HepG2 (cell line): Measurements from ENCODE around the gene SMIM38. TPM values are rescaled to one million over a fixed set of nuclear protein-coding genes. Genes with fewer than 3 reads are reported as not detected.

Experiments
- ATAC-seq: fragments of 200-7000 bp; cut with Tn5 transposase; 3 replicates; pipeline ENCODE4 v1.9.1; 2020; ENCODE audit warnings: mild to moderate bottlenecking, moderate library complexity
- BruUV-seq: library from RNA; stranded (reverse); fragments of 400-500 nt; replicated peaks from 2 replicates; lab custom pipeline; 2021; lab: Mats Ljungman, UMichigan
- CTCF ChIA-PET: fragments of 300-600 bp; formaldehyde crosslinking; extraction: SDS; loops from one replicate; lab custom pipeline; 2021; ENCODE audit warnings: low total read pairs, inconsistent platforms, low intra/inter-chr PET ratio; lab: Yijun Ruan, JAX
- POLR2A ChIA-PET: fragments of 350-600 bp; sonication (Branson Sonifier 250); formaldehyde crosslinking; loops from one replicate; lab custom pipeline; 2020; ENCODE audit warnings: antibody characterized with exemption, inconsistent platforms; lab: Yijun Ruan, JAX
- DNase-seq: peaks from one replicate; pipeline ENCODE4 v3.0.0-alpha.2; 2015; ENCODE audit warnings: low spot score
- FAIRE-seq: peaks from 3 replicates; lab custom pipeline; 2011; peaks lifted over from hg19 to GRCh38; lab: Jason Lieb, UNC
- H2AFZ ChIP-seq: one replicate; pipeline ENCODE4 v1.6.1; 2011; ENCODE audit warnings: low read length, inconsistent platforms
- H3K27ac ChIP-seq: fragments of 300-600 bp; 3 replicates; pipeline ENCODE4 v1.8.0; 2011; ENCODE audit warnings: mixed run types, mild to moderate bottlenecking, mixed read lengths, low read length, inconsistent platforms; ENCODE audit not compliant: insufficient read depth; ENCODE audit errors: extremely low read length
- H3K27me3 ChIP-seq, 2 experiments: fragments of 200-600 bp in 1 of 2; 2 replicates in 1 of 2; 3 replicates in 1 of 2; pipeline versions ENCODE4 v1.6.0 to v1.8.0; 2011; ENCODE audit warnings: low read length in 2 of 2, mild to moderate bottlenecking in 2 of 2, moderate library complexity in 2 of 2, inconsistent platforms in 1 of 2; ENCODE audit not compliant: insufficient read depth in 2 of 2, control insufficient read depth in 1 of 2
- H3K36me3 ChIP-seq, 2 experiments: fragments of 200-600 bp in 1 of 2; replicated peaks in 1 of 2; 2 replicates in 1 of 2; 3 replicates in 1 of 2; pipeline versions ENCODE4 v1.5.1 to v1.8.0; 2011; ENCODE audit warnings: low read length in 2 of 2, inconsistent platforms in 1 of 2; ENCODE audit not compliant: insufficient read depth in 2 of 2, control insufficient read depth in 1 of 2
- H3K4me1 ChIP-seq: 2 replicates; pipeline ENCODE4 v1.5.1; 2012; ENCODE audit warnings: low read length, inconsistent platforms; ENCODE audit not compliant: insufficient read depth
- H3K4me2 ChIP-seq: 2 replicates; pipeline ENCODE4 v1.6.0; 2011; ENCODE audit warnings: low read depth, low read length, inconsistent platforms
- H3K4me3 ChIP-seq, 3 experiments: fragments of 200-600 bp in 1 of 3; sonication (generic), shearing (Covaris generic) in 1 of 3; replicated peaks in 1 of 3; 2 replicates each; pipeline ENCODE4 v1.5.1; 2011 to 2016; ENCODE audit warnings: low read length in 3 of 3, inconsistent platforms in 2 of 3, low read depth in 2 of 3, mild to moderate bottlenecking in 2 of 3, control low read depth in 1 of 3, mixed read lengths in 1 of 3; ENCODE audit not compliant: insufficient read depth in 1 of 3
- H3K79me2 ChIP-seq: one replicate; pipeline ENCODE4 v1.6.1; 2011; ENCODE audit warnings: low read length, inconsistent platforms; ENCODE audit not compliant: insufficient read depth
- H3K9ac ChIP-seq: 2 replicates; pipeline ENCODE4 v1.6.0; 2011; ENCODE audit warnings: mild to moderate bottlenecking, low read depth, low read length, inconsistent platforms; ENCODE audit not compliant: insufficient read depth
- H3K9me3 ChIP-seq: 2 replicates; pipeline ENCODE4 v1.5.1; 2012; ENCODE audit warnings: mild to moderate bottlenecking, low read length
- H4K20me1 ChIP-seq: 2 replicates; pipeline ENCODE4 v1.6.0; 2011; ENCODE audit warnings: inconsistent platforms, mild to moderate bottlenecking, low read length, moderate library complexity; ENCODE audit not compliant: insufficient read depth
- BRD4 ChIP-seq: sonication (generic); formaldehyde crosslinking; IDR thresholded peaks from 2 replicates; pipeline ENCODE4 v1.4.0; 2020; ENCODE audit warnings: missing genetic modification reagents
- CHD2 ChIP-seq: IDR thresholded peaks from 2 replicates; pipeline ENCODE4 v1.6.1; 2011; ENCODE audit warnings: low read depth, low read length, improper control_type of control experiment
- FLYWCH1 ChIP-seq: sonication (generic); formaldehyde crosslinking; IDR thresholded peaks from 2 replicates; pipeline ENCODE4 v1.8.1; 2023; ENCODE audit warnings: mild to moderate bottlenecking, missing genetic modification reagents
- FOSL2 ChIP-seq: sonication (generic); formaldehyde crosslinking; IDR thresholded peaks from 2 replicates; pipeline ENCODE4 v1.4.0; 2020; ENCODE audit warnings: missing genetic modification reagents
- FOXK2 ChIP-seq: fragments of 450-650 bp; IDR thresholded peaks from 2 replicates; pipeline ENCODE4 v1.6.1; 2016
- FOXM1 ChIP-seq: sonication (generic); formaldehyde crosslinking; IDR thresholded peaks from 2 replicates; pipeline ENCODE4 v1.5.0; 2020; ENCODE audit warnings: missing genetic modification reagents
- KDM5B ChIP-seq: sonication (generic); formaldehyde crosslinking; IDR thresholded peaks from 2 replicates; pipeline ENCODE4 v1.4.0; 2020; ENCODE audit warnings: missing genetic modification reagents, mild to moderate bottlenecking, borderline replicate concordance
- LCORL ChIP-seq, 2 experiments: fragments of 450-650 bp in 1 of 2; sonication (generic) in 1 of 2; formaldehyde crosslinking in 1 of 2; IDR thresholded peaks; 2 replicates each; pipeline versions ENCODE4 v1.5.0 to v1.6.1; 2017 to 2020; ENCODE audit warnings: antibody characterized with exemption in 1 of 2, missing genetic modification reagents in 1 of 2
- SAP130 ChIP-seq: IDR thresholded peaks from 2 replicates; pipeline ENCODE4 v1.6.1; 2016; ENCODE audit warnings: low read depth
- TCF7L2 ChIP-seq: IDR thresholded peaks from 2 replicates; pipeline ENCODE4 v1.6.1; 2011; ENCODE audit warnings: mild to moderate bottlenecking, low read depth, low read length, moderate library complexity
- THAP11 ChIP-seq: IDR thresholded peaks from 2 replicates; pipeline ENCODE4 v1.6.1; 2016; ENCODE audit warnings: missing biosample characterization, missing genetic modification reagents
- TMF1 ChIP-seq: sonication (generic); formaldehyde crosslinking; IDR thresholded peaks from 2 replicates; pipeline ENCODE4 v1.8.1; 2022; ENCODE audit warnings: low read depth, missing genetic modification reagents
- ZKSCAN5 ChIP-seq: sonication (generic); formaldehyde crosslinking; IDR thresholded peaks from 2 replicates; pipeline ENCODE4 v1.5.1; 2020; ENCODE audit warnings: mild to moderate bottlenecking, missing genetic modification reagents
- ZNF350 ChIP-seq: sonication (generic); formaldehyde crosslinking; IDR thresholded peaks from 2 replicates; pipeline ENCODE4 v1.4.0; 2020; ENCODE audit warnings: mild to moderate bottlenecking, low read depth, missing genetic modification reagents, borderline replicate concordance
- ZNF558 ChIP-seq: sonication (generic); formaldehyde crosslinking; IDR thresholded peaks from 2 replicates; pipeline ENCODE4 v1.9.0; 2022; ENCODE audit warnings: mild to moderate bottlenecking, missing genetic modification reagents, borderline replicate concordance
- whole genome bisulfite sequencing: methylation state at CpG from one replicate; pipeline ENCODE4 v1.1.6; 2017; ENCODE audit warnings: low lambda C conversion rate; 5-methylcytosine and 5-hydroxymethylcytosine counted together
- in situ Hi-C: cut with HindIII; loops from 2 replicates; pipeline ENCODE4 v1.10.0; 2017; ENCODE audit warnings: low pct_unique_long_range_greater_than_20kb; ENCODE audit not compliant: extremely low pct_ligation_motif_present
- intact Hi-C: fragments of 100-400 bp; cut with micrococcal nuclease; formaldehyde crosslinking; loops from one replicate; pipeline ENCODE4 v1.10.0; 2022; ENCODE audit not compliant: unreplicated experiment
- polyA plus RNA-seq, 8 experiments: library from polyadenylated mRNA; depleted of rRNA in 3 of 8; stranded (reverse) in 7 of 8; unstranded in 1 of 8; fragments of >200 nt; fragmentation: Illumina TruSeq in 4 of 8; extraction: Trizol in 4 of 8; gene quantifications; 2 replicates each; pipeline versions ENCODE4 v1.2.1 to v1.2.3, GENCODE V29; 2011 to 2016; ENCODE audit warnings: low read depth in 4 of 8, missing spikeins in 1 of 8, mixed read lengths in 1 of 8; ENCODE audit not compliant: insufficient read depth in 1 of 8
- total RNA-seq, 5 experiments: library from RNA; depleted of rRNA; stranded (reverse); fragments of >200 nt; fragmentation: Illumina TruSeq; extraction: Trizol; gene quantifications; 2 replicates each; pipeline ENCODE4 v1.2.3, GENCODE V29; 2016; ENCODE audit warnings: low read depth in 1 of 5
- TF ChIP-seq, protein P1 (sequence below): sonication (generic); formaldehyde crosslinking; IDR thresholded peaks from 2 replicates; pipeline ENCODE4 v1.5.0; 2020; ENCODE audit warnings: missing genetic modification reagents
- TF ChIP-seq, protein P2 (sequence below): sonication (generic); formaldehyde crosslinking; IDR thresholded peaks from 2 replicates; pipeline ENCODE4 v1.4.0; 2020; ENCODE audit warnings: mild to moderate bottlenecking, missing genetic modification reagents
- TF ChIP-seq, protein P3 (sequence below): sonication (generic); formaldehyde crosslinking; IDR thresholded peaks from 2 replicates; pipeline ENCODE4 v1.5.1; 2020; ENCODE audit warnings: mild to moderate bottlenecking, missing genetic modification reagents, moderate library complexity

The SMIM38 gene
- total and polyA plus RNA-seq, 2 of the 13 experiments (the other 11 are each of a cell fraction or from before 2014, with no cell fraction given), result 0.30 to 0.40 TPM

DNA sequence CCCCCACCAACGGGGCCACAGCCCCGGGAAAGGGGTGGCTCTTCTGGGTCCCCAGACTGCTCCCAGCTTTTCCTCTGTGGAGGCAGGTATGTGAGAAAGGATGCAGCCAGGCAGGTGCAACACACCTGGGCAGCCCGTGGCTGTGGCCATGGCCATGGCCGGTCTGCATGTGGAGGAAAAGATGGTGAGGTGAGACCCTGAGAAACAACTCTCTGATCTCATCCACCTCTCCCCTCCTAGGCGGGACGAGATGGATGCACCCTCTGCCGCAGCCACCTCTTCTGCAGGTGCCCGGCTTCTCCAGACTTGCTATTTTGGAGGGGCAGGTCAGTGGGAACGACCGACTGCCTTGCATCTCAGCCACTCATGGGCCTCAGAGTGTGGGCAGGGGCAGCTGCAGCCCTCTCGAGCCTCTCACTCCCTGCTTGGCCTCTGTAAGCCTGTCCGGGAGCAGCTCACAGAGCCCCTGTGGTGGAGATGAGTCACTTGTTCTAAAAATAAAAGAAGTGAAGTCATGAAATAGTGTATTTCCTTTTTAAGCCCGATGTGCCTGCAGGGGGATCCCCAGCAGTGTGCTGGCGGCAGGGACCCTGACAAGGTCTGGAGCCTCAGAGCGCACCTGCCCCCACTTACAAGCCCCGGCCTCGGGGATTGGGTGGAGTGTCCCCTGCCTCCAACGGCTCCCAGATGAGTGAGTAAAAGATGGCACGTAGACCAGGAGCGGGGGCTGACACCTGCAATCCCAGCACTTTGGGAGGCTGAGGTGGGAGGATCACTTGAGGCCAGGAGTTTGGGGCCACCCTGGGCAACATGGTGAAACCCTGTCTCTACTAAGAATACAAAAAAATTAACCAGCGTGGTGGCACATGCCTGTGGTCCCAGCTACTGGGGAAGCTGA, 10.7 kb downstream of the SMIM38 start:
- Histone ChIP-seq H3K9ac (no peak overlapping the region), H3K4me3 (no peak overlapping the region), H3K27me3 (peaks cover 0 to 13% of the 10 kb centered on the region in 2 experiments; a peak in 1 of 5 replicates), H4K20me1 (no peaks in the 10 kb centered on the region), H3K9me3 (no peaks in the 10 kb centered on the region), H3K36me3 (no peaks in the 10 kb centered on the region), H3K4me2 (no peak overlapping the region), H2AFZ (no peak overlapping the region), H3K79me2 (no peaks in the 10 kb centered on the region), H3K4me1 (peaks cover 10% of the 10 kb centered on the region), H3K27ac (no peak overlapping the region)
- ATAC-seq, result peak; percentile 65
- CTCF ChIA-PET, result no interaction called here
- in situ Hi-C loops, result no loop called here
- peak; percentile 50 for DNase-seq
- intact Hi-C loops, result no loop called here
- WGBS, result 32% methylated on average over 14 of the region's 21 CpGs
- POLR2A ChIA-PET, result interaction anchor here (1.7 kb wide), 1 partner anchor 10 kb away, joined by 8 read pairs; no protein-coding TSS in a partner anchor
- FAIRE-seq, result no peak
- TF ChIP-seq FOXK2 (no peak), BRD4 (CRISPR knock-in tag) (no peak), ZNF350 (CRISPR knock-in tag) (no peak), CHD2 (no peak), FOSL2 (CRISPR knock-in tag) (peak; percentile 78), THAP11 (CRISPR knock-in tag) (no peak), TCF7L2 (no peak), FOXM1 (CRISPR knock-in tag) (no peak), KDM5B (CRISPR knock-in tag) (no peak), SAP130 (0 out of 2 replicates have a peak, but pooled peaks have one; percentile 12), LCORL (IDR thresholded peaks at IDR 0.05) (no peak), LCORL (CRISPR knock-in tag; IDR thresholded peaks at IDR 0.05) (no peak), TMF1 (CRISPR knock-in tag) (no peak), FLYWCH1 (no peak), ZNF558 (no peak), ZKSCAN5 (CRISPR knock-in tag) (no peak)
- TF ChIP-seq, protein P1, sequence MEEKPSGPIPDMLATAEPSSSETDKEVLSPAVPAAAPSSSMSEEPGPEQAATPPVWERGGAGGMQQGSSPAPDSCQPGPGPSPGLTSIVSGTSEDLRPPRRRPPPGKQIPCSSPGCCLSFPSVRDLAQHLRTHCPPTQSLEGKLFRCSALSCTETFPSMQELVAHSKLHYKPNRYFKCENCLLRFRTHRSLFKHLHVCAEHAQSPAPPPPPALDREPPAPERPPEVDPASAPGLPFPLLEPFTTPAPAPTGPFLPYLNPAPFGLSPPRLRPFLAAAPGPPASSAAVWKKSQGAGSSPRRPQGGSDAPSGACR (CRISPR knock-in tag), result no peak
- TF ChIP-seq, protein P2, sequence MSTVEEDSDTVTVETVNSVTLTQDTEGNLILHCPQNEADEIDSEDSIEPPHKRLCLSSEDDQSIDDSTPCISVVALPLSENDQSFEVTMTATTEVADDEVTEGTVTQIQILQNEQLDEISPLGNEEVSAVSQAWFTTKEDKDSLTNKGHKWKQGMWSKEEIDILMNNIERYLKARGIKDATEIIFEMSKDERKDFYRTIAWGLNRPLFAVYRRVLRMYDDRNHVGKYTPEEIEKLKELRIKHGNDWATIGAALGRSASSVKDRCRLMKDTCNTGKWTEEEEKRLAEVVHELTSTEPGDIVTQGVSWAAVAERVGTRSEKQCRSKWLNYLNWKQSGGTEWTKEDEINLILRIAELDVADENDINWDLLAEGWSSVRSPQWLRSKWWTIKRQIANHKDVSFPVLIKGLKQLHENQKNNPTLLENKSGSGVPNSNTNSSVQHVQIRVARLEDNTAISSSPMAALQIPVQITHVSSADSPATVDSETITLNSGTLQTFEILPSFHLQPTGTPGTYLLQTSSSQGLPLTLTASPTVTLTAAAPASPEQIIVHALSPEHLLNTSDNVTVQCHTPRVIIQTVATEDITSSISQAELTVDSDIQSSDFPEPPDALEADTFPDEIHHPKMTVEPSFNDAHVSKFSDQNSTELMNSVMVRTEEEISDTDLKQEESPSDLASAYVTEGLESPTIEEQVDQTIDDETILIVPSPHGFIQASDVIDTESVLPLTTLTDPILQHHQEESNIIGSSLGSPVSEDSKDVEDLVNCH (CRISPR knock-in tag), result no peak
- TF ChIP-seq, protein P3, sequence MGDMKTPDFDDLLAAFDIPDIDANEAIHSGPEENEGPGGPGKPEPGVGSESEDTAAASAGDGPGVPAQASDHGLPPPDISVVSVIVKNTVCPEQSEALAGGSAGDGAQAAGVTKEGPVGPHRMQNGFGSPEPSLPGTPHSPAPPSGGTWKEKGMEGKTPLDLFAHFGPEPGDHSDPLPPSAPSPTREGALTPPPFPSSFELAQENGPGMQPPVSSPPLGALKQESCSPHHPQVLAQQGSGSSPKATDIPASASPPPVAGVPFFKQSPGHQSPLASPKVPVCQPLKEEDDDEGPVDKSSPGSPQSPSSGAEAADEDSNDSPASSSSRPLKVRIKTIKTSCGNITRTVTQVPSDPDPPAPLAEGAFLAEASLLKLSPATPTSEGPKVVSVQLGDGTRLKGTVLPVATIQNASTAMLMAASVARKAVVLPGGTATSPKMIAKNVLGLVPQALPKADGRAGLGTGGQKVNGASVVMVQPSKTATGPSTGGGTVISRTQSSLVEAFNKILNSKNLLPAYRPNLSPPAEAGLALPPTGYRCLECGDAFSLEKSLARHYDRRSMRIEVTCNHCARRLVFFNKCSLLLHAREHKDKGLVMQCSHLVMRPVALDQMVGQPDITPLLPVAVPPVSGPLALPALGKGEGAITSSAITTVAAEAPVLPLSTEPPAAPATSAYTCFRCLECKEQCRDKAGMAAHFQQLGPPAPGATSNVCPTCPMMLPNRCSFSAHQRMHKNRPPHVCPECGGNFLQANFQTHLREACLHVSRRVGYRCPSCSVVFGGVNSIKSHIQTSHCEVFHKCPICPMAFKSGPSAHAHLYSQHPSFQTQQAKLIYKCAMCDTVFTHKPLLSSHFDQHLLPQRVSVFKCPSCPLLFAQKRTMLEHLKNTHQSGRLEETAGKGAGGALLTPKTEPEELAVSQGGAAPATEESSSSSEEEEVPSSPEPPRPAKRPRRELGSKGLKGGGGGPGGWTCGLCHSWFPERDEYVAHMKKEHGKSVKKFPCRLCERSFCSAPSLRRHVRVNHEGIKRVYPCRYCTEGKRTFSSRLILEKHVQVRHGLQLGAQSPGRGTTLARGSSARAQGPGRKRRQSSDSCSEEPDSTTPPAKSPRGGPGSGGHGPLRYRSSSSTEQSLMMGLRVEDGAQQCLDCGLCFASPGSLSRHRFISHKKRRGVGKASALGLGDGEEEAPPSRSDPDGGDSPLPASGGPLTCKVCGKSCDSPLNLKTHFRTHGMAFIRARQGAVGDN (CRISPR knock-in tag), result peak; percentile 18; the same call in 1 of the 2 replicates
- no TSS peak for BruUV-seq
